22Rv1 (cell line): ENCODE data around the gene TMEM88.

Experiments
- H3K27ac ChIP-seq: fragments of 450-650 bp; 2 replicates; pipeline ENCODE4 v1.5.1; 2017
- ZFX ChIP-seq: fragments of 450-650 bp; IDR thresholded peaks from 2 replicates; pipeline ENCODE4 v1.6.1; 2017; ENCODE audit warnings: antibody characterized with exemption, borderline replicate concordance
- TF ChIP-seq, protein P1 (sequence below): fragments of 450-650 bp; IDR thresholded peaks from 2 replicates; pipeline ENCODE4 v1.5.1; 2017; ENCODE audit warnings: mild to moderate bottlenecking

TMEM88 gene

DNA sequence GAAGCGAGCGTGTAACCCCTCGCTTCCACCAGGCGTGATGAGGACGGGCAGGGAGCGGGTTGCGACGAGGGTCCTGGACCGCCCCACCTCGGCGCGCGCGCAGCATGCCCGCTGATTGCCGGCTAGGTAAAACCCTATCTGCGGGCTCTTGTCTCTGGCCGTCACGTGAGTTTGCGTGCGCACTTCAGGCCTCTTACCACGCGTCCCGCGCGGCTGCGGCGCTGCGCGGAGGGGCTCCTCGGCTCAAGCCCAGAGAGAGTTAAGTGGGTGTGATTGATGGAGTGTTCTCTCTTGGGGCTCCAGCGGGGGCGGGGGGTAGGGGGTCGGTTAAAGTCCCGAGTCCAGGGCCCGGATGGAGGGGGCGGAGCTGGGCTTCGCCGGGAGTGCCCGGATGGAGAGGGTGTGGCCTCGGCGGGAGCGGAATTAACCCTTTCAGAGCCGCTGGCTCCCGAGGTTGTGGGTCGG is 12.9 kb upstream of the TMEM88 start:
- no peak for TF ChIP-seq ZFX
- TF ChIP-seq, protein P1, sequence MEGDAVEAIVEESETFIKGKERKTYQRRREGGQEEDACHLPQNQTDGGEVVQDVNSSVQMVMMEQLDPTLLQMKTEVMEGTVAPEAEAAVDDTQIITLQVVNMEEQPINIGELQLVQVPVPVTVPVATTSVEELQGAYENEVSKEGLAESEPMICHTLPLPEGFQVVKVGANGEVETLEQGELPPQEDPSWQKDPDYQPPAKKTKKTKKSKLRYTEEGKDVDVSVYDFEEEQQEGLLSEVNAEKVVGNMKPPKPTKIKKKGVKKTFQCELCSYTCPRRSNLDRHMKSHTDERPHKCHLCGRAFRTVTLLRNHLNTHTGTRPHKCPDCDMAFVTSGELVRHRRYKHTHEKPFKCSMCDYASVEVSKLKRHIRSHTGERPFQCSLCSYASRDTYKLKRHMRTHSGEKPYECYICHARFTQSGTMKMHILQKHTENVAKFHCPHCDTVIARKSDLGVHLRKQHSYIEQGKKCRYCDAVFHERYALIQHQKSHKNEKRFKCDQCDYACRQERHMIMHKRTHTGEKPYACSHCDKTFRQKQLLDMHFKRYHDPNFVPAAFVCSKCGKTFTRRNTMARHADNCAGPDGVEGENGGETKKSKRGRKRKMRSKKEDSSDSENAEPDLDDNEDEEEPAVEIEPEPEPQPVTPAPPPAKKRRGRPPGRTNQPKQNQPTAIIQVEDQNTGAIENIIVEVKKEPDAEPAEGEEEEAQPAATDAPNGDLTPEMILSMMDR: no peak
- peak overlapping the region; percentile 99 for H3K27ac ChIP-seq

DNA sequence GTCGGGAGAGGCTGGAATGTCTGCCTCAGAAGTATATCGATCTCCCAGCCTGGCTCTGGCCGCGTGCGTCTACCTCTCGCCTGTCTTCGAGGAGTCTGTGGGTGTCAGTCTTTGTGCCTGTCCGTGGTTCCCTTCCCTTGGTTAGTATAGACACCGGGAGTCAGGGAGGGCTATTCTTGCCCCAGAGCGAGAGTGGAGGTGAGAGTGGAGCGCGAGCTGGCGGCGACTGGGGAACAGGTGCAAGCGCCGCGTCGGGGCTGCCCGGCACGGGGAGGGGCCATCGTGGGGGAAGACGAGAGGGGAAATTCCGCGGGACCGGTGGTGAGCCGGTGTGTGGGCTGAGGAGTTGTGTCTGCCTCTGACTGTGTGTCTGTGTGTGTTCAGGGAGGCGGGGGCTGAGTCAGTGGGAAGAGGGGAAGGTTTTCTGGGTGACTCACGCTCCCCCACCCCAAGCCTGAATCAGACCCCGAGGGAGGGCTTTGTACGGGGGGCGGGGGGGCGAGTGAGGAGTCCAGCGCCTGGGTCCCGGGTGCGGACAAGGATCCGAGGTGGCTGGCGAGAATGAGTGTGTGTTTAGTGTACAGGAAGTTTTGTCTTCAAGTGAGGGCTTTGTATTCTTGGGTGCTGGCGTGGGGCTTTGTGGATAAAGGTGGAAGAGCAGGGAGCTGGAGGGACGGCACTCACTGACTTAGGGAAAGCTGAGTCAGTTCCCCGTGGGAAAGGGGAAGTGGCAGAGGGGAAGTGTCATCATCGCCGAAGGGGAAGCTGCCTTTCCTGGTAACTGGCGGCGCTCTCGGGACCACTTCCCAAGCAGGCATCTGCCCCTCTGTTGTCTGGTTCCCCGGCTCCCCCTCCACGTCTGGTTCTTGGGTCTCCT is 12.2 kb upstream of the TMEM88 start:
- TF ChIP-seq, protein P1: no peak
- H3K27ac ChIP-seq: peak overlapping the region; percentile 99

DNA sequence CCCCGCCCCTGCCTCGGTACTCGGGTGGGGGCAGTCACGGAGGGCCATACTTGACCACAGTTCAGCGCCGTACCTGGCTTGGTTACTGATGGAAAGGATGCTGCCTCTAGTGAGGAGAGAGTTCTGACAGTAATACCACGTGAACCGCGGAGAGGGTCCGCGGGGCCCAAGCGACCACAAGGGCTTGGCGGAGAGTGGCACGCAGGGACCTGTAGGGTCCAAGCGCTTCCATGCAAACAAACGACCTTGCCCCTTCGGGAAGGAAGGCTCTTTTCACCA is 11.7 kb upstream of the TMEM88 start:
- H3K27ac ChIP-seq: peak overlapping the region; percentile 99

DNA sequence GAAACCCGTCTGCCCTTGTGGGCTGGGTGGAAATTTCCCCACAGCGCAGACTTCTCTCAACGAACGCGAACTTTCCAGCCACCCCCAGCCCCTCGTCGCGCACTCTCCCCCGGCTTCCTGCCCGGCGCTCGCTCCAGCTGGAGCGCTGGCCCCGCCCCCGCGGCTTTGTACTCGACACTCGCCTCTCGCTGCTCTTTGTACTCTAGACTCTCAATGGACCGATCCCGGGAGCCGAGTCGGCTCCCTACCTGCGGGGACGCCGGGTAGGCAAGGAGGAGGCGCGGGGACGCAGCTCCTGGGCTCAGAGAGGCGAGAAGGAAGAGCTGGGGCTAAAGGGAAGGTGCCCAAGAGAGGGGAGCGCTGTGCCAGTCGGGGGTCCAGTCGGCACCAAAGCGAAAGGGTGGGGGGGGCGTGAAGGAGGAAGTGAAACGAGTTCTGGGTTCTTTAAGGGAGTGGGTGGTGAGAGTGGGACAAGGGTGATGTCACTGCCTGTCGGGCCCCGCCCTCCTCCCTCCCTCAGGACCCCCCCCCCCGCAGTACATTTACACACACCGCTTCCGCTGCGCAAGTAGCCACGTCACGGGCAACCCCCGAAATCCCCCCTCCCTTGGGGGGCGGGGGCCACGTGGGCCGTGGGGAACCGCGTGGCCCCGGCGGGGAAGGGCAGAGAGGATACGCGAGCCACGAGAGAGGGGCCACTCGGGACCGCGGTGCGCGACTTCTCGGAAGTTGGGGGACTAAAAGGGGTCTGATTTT is 11.2 kb upstream of the TMEM88 start:
- peak overlapping the region; percentile 99 for H3K27ac ChIP-seq
- TF ChIP-seq, protein P1: no peak
- TF ChIP-seq ZFX: no peak

More for the DNA sequence above, 11.7 kb upstream of the TMEM88 start:
- no peak for TF ChIP-seq ZFX
- TF ChIP-seq, protein P1: no peak

DNA sequence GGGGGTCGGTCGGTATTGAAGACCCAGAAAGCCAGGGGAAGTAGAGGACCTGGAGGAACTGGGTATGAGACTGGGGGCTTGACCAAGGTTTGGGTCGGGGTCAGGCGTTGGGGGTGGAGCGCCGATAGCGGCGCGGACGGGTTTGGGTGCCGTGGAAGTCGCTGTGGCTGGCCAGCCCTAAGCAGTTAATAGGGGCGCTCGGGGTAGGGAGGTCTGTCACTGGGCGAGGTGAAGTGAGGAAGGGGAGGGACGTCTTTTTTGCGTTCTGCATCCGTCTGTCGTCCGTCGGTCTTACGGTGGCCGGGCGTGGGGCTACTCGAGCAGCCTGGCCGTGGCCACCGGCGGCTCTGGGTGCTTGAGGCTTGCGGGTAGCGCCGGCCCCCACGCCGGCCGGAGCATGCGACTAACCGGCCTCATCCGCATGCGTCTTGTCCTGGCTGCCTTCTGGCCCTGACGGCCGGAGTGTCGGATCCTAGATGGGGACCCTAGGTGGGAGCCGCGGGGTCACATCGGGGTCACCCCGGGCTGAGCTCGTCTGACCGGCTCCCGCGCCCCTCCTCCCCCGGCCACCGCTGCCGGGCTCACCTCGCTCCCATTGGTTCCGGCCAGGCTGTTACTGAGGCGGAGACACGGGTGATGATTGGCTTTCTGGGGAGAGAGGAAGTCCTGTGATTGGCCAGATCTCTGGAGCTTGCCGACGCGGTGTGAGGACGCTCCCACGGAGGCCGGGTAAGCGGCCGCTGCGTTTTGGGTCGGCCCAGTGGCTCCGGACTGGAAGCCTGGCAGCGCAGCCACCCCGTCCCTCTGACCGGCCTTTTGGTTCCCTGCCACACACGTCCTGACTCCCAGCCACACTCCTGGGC is 10.3 kb upstream of the TMEM88 start:
- TF ChIP-seq, protein P1: no peak
- no peak for TF ChIP-seq ZFX
- peak overlapping the region; percentile 99 for H3K27ac ChIP-seq

DNA sequence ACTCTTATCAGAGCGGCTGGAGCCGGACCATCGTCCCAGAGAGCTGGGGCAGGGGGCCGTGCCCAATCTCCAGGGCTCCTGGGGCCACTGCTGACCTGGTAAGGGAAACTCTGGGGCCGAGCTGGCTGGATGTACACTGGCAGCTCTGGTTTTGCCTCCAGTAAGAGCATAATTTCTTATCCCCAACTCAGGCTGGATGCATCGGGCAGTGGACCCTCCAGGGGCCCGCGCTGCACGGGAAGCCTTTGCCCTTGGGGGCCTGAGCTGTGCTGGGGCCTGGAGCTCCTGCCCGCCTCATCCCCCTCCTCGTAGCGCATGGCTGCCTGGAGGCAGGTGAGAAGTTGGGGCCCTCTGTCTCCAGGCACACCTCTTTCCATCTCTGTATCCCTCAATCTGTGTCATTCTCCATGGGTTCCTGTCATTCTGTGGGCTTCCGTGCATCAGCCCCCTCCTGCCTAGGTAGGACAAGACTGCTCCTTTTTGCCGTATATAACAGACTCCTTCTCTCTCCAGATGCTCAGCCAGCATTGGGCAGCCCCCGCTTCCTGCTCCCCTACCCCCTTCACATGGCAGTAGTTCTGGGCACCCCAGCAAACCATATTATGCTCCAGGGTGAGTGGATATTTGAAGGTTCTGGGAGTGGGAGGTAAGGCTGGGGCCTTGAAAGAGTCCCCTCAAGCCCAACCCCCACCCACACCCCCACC is 9.4 kb upstream of the TMEM88 start:
- no peak for TF ChIP-seq ZFX
- TF ChIP-seq, protein P1: no peak
- peak overlapping the region; percentile 99 for H3K27ac ChIP-seq
